Natural killer cell (primary cell): ENCODE data around the gene SDC4. TPM values are rescaled to one million over a fixed set of nuclear protein-coding genes. Genes with fewer than 3 reads are reported as not detected.

Experiments
- ATAC-seq, 3 donors: fragments of 150-1000 bp in 2 of 3; fragments of 200-7000 bp in 1 of 3; cut with Tn5 transposase; 1 replicate in 1 of 3; 2 replicates in 2 of 3; pipeline ENCODE4 v1.10.0; 2021; ENCODE audit warnings: mild to moderate bottlenecking in 2 of 3, moderate library complexity in 2 of 3
- DNase-seq, 2 donors: peaks; one replicate each; pipeline versions ENCODE4 v3.0.0 to v3.0.0-alpha.2; 2013 to 2021; ENCODE audit warnings: mixed read lengths in 1 of 2
- H3K27ac ChIP-seq: one replicate; pipeline ENCODE4 v1.5.1; 2013; ENCODE audit warnings: mild to moderate bottlenecking, low read length
- H3K27me3 ChIP-seq: one replicate; pipeline ENCODE4 v1.6.1; 2013; ENCODE audit warnings: low read length; ENCODE audit not compliant: control insufficient read depth, insufficient read depth
- H3K36me3 ChIP-seq: one replicate; pipeline ENCODE4 v1.6.1; 2013; ENCODE audit warnings: low read length; ENCODE audit not compliant: control insufficient read depth, insufficient read depth
- H3K4me1 ChIP-seq: one replicate; pipeline ENCODE4 v1.6.1; 2013; ENCODE audit warnings: low read length; ENCODE audit not compliant: control insufficient read depth, insufficient read depth
- H3K4me3 ChIP-seq: one replicate; pipeline ENCODE4 v1.5.1; 2013; ENCODE audit warnings: low read length
- H3K9me3 ChIP-seq: one replicate; pipeline ENCODE4 v1.6.1; 2013; ENCODE audit warnings: low read length; ENCODE audit not compliant: control insufficient read depth, insufficient read depth
- H3K27ac Mint-ChIP-seq, 2 donors: one replicate each; pipeline ENCODE4 v1.8.0; 2022; ENCODE audit warnings: mild to moderate bottlenecking in 2 of 2, mixed read lengths in 2 of 2, moderate library complexity in 1 of 2
- H3K27me3 Mint-ChIP-seq, 2 donors: one replicate each; pipeline ENCODE4 v1.8.0; 2022; ENCODE audit warnings: low read depth in 2 of 2, mixed read lengths in 2 of 2
- H3K36me3 Mint-ChIP-seq: one replicate; pipeline ENCODE4 v1.8.0; 2022; ENCODE audit warnings: mixed read lengths
- H3K4me1 Mint-ChIP-seq, 2 donors: one replicate each; pipeline ENCODE4 v1.8.0; 2022; ENCODE audit warnings: mixed read lengths in 2 of 2
- H3K4me3 Mint-ChIP-seq: one replicate; pipeline ENCODE4 v1.8.0; 2022; ENCODE audit warnings: mild to moderate bottlenecking, moderate library complexity, mixed read lengths
- H3K9me3 Mint-ChIP-seq, 2 donors: one replicate each; pipeline ENCODE4 v1.8.0; 2022; ENCODE audit warnings: mixed read lengths in 2 of 2
- WGBS: methylation state at CpG from one replicate; pipeline ENCODE4 v1.1.7; 2013; ENCODE audit warnings: missing lambda C conversion rate; ENCODE audit not compliant: insufficient coverage; 5-methylcytosine and 5-hydroxymethylcytosine counted together
- intact Hi-C: fragments of 100-400 bp; cut with micrococcal nuclease; formaldehyde crosslinking; loops from one replicate; pipeline ENCODE4 v1.14.2; 2022
- total RNA-seq, 4 donors: library from RNA; stranded (reverse); fragments of 120-200 nt in 1 of 4; gene quantifications; one replicate each; pipeline versions ENCODE4 v1.2.3 to v1.2.4, GENCODE V29; 2013 to 2022
- TF ChIP-seq, protein P1 (sequence below): fragments of 200-600 bp; IDR thresholded peaks from one replicate; pipeline ENCODE4 v1.8.0; 2022; ENCODE audit warnings: antibody characterized with exemption

Gene SDC4
- total RNA-seq, 3 donors from 2014 or later (not counting 1 experiment from before 2014, with no cell fraction given): 0.45 to 1.8 (median 1.5) TPM

GRCh38 chr20:45300961-45301360, 47.3 kb downstream of the SDC4 start:
- WGBS: 45% methylated on average over 4 of the region's 4 CpGs
- no peaks in the 10 kb centered on the region for H3K36me3 Mint-ChIP-seq

GRCh38 chr20:45299786-45300185, 48.4 kb downstream of the SDC4 start:
- H3K4me3 ChIP-seq: no peak overlapping the region
- TF ChIP-seq, protein P1, sequence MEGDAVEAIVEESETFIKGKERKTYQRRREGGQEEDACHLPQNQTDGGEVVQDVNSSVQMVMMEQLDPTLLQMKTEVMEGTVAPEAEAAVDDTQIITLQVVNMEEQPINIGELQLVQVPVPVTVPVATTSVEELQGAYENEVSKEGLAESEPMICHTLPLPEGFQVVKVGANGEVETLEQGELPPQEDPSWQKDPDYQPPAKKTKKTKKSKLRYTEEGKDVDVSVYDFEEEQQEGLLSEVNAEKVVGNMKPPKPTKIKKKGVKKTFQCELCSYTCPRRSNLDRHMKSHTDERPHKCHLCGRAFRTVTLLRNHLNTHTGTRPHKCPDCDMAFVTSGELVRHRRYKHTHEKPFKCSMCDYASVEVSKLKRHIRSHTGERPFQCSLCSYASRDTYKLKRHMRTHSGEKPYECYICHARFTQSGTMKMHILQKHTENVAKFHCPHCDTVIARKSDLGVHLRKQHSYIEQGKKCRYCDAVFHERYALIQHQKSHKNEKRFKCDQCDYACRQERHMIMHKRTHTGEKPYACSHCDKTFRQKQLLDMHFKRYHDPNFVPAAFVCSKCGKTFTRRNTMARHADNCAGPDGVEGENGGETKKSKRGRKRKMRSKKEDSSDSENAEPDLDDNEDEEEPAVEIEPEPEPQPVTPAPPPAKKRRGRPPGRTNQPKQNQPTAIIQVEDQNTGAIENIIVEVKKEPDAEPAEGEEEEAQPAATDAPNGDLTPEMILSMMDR: no peak
- peaks cover 21 to 43% of the 10 kb centered on the region in 2 donors for H3K27me3 Mint-ChIP-seq
- H3K27ac ChIP-seq: no peak overlapping the region
- 97% methylated on average over 4 of the region's 6 CpGs for WGBS
- no peaks in the 10 kb centered on the region for H3K27me3 ChIP-seq
- no peaks in the 10 kb centered on the region for H3K4me1 ChIP-seq
- no peaks in the 10 kb centered on the region for H3K9me3 Mint-ChIP-seq
- no peaks in the 10 kb centered on the region for H3K9me3 ChIP-seq
- intact Hi-C loops: loop anchor here (10.0 kb wide), 2 partner anchors 55 to 615 kb away; no protein-coding TSS in a partner anchor
- no peaks in the 10 kb centered on the region for H3K36me3 ChIP-seq
- no peaks in the 10 kb centered on the region for H3K36me3 Mint-ChIP-seq
- DNase-seq (no peak), ATAC-seq (no peak)
- no peak overlapping the region for H3K4me3 Mint-ChIP-seq
- H3K27ac Mint-ChIP-seq: no peak overlapping the region
- no peaks in the 10 kb centered on the region for H3K4me1 Mint-ChIP-seq

More at GRCh38 chr20:45300961-45301360, 47.3 kb downstream of the SDC4 start:
- Mint-ChIP-seq H3K9me3 (no peaks in the 10 kb centered on the region), H3K4me3 (no peak overlapping the region), H3K4me1 (no peaks in the 10 kb centered on the region), H3K27ac (no peak overlapping the region), H3K27me3 (peaks cover 25 to 43% of the 10 kb centered on the region in 2 donors)
- TF ChIP-seq, protein P1: no peak
- Histone ChIP-seq H3K27ac (no peak overlapping the region), H3K4me1 (no peaks in the 10 kb centered on the region), H3K27me3 (peaks cover under 1% of the 10 kb centered on the region), H3K36me3 (no peaks in the 10 kb centered on the region), H3K4me3 (no peak overlapping the region), H3K9me3 (no peaks in the 10 kb centered on the region)
- peak; percentile 56 to 77 (median 61) for ATAC-seq
- DNase-seq: peak in 1 of 2 donors; percentile 42
- intact Hi-C loops: no loop called here

GRCh38 chr20:45297786-45298497, 50.3 kb downstream of the SDC4 start:
- 92% methylated on average over 52 of the region's 52 CpGs for WGBS
- no peak overlapping the region for H3K4me3 Mint-ChIP-seq
- DNase-seq (no peak), ATAC-seq (no peak)
- peaks cover 5 to 12% of the 10 kb centered on the region in 2 donors for H3K4me1 Mint-ChIP-seq
- peaks cover 13 to 33% of the 10 kb centered on the region in 2 donors for H3K27me3 Mint-ChIP-seq
- H3K9me3 ChIP-seq: no peaks in the 10 kb centered on the region
- H3K36me3 Mint-ChIP-seq: no peaks in the 10 kb centered on the region
- intact Hi-C loops: loop anchor here (10.0 kb wide), 2 partner anchors 57 to 613 kb away; no protein-coding TSS in a partner anchor
- peaks cover 11% of the 10 kb centered on the region for H3K4me1 ChIP-seq
- TF ChIP-seq, protein P1: no peak
- H3K4me3 ChIP-seq: no peak overlapping the region
- H3K27me3 ChIP-seq: peaks cover 8% of the 10 kb centered on the region
- no peak overlapping the region for H3K27ac Mint-ChIP-seq
- no peaks in the 10 kb centered on the region for H3K36me3 ChIP-seq
- no peak overlapping the region for H3K27ac ChIP-seq
- H3K9me3 Mint-ChIP-seq: no peaks in the 10 kb centered on the region
